HG02798 (cell line): ENCODE data around the gene DBR1.
"Not testable (repeated sequence)": the region's sequence is repeated elsewhere in the genome, so short reads cannot be mapped to it uniquely, and the experiment has no call there.

Experiments used
- ATAC-seq: cut with Tn5 transposase; IDR thresholded peaks from one replicate; pipeline ENCODE4 v1.9.1; 2021; ENCODE audit warnings: mild to moderate bottlenecking; ENCODE audit not compliant: unreplicated experiment, poor library complexity

The DBR1 gene

DNA sequence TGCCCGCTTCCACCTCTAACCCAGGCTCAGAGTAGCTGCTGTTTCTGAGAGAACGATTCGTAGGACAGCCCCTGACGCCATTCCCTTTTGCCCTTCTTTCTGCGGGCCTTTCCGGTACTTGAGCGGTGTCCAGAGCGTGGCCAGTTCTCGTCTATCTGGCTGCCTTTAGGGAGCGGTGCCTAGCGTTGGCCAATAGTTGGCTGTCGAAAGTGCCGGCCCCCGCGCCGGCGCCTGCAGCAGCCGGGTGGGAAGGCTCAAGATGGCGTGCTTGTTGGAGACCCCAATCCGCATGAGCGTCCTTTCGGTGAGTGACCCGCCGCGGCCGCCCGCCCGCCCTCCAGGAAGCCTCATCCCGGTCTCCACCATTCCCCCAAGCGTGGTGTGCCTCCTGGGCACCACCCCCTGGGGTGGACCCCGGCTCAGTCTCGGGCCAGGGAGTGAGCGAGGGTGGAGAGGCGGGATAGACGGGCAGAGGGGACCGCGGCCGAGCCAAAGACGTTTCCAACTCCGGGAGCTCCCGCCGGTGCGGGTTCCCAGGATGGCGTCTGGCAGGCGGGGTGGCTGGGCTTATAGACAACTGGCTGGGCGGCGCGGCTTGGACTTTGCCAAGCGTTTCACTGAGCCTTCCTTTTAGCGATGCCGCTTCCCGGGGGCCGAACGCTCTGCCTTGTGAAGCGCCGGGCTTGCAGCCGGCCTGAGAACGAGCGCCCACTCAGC lies 12.7 kb upstream of the DBR1 start, which contains the start of gene ARMC8:
TSS of gene ARMC8 (plus strand) at position 6 of the 717 bp plus-strand sequence. CDS start at position 260, 254 bp downstream.
- ATAC-seq, result peak; percentile 61

DNA sequence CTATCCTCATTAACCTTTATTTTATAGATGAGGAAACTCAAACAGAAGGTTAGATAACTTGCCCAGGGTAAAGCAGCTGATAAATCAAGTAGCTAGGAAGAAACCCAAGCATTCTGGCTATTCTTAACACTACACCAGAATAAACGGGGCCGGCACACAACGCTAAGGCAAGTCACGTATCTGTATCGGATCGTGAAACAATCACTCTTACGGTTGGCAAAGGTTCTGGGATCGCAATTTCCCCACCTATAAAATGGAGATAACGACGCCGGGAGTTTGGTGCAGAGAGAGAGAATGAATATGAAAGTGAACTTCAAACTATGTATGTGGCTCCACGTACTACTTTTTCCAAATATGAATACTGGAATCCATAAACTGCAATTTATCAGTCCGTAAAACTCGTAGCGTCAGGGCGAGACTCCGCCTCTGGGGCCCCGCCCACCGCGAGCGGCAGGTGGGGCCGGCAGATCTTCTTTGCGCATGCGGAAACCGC lies 12.1 kb upstream of the DBR1 start:
- peak; percentile 92 for ATAC-seq

DNA sequence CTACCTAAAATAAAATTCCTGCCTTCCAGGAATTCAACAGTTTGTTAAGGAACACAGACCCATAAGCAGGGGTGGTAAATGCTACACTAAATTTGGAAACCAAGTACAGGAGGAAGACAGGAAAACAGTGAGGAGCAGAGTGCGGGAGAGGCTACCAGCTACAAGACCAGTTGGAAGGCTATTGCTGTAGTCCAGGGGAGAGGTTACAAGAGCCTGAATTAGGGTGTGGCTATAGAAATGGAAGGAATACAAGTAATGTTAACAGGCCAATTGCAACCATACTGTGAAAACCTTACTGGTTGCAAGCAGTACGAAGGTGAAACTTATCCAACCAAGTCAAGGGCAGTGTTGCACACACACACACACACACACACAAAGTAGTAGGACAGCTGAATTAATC lies 11.5 kb upstream of the DBR1 start:
- no peak for ATAC-seq

DNA sequence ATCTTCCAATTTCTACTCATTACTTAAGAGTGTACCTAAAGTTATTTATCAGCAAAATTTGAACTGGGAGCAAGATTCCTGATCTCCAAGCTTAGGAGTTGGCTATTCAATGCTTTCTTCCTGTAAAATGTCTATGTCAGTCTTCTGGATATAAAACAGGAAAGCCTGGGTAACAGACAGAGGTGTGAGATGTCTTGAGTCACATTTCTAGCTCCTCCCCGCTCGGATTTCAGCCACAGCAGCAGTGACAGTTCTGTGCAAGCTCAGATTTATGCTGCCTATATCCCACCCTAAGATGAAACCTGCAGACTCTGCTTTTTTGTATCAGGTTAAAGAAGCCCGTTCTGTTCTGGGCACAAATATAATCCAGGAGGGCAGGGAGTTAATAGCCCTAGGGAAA lies 10.3 kb upstream of the DBR1 start:
- no peak for ATAC-seq

DNA sequence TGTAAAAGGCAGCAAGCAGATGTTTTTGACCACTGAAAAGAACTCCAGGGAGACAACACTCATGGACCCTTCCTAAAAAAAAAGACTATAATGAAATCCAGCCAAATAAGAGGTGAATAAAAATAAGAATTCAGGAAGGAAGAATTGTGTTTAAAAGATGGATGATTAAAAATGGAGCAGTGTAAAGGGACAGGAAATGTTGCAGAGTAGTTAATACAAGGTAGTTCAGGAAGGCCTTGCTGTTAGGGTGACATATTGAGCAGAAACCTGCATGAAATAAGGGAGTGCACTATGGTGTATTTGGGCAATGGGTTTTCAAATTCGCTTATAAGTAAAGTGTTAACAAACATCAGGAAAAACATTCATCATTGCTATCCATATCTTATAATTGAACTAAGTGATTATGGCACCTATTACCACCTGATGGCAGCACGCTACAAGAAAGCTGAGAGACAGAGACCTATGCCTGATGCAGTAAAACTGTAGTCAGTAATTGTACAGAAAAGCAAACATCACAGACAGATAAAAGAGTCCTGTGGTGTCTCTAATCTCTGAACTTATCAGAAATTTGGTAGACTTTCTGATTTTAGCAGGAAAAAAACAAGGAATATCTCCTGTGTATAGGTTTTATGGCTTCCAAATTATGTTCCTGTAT lies 5.8 kb upstream of the DBR1 start:
- ATAC-seq, result peak; percentile 56

DNA sequence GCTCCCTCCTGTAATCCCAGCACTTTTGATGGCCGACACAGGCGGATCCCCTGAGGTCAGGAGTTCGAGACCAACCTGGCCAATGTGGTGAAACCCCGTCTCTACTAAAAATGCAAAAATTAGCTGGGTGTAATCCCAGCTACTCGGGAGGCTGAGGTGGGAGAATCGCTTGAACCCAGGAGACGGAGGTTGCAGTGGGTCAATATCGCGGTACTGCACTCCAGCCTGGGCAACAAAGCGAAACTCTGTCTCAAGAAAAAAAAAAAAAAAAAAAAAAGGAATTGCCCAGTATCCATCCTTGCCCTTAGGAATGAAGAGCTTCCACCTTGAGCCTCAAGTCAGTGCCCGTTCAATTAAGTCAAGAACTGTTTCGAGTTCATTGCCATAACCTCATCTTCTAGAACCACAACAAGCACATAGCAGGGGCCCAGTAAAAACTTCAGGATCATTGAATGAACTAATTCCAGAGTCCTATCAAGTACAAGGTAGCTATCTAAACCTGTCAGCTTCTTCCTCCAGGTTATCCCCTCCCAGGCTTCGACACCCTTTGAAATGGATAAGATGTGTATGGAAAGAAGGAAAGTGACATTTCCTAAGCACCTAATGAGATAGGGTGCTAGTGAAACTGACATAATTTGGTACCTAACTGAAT lies 826 bp downstream of the DBR1 start:
- ATAC-seq, result no peak

DNA sequence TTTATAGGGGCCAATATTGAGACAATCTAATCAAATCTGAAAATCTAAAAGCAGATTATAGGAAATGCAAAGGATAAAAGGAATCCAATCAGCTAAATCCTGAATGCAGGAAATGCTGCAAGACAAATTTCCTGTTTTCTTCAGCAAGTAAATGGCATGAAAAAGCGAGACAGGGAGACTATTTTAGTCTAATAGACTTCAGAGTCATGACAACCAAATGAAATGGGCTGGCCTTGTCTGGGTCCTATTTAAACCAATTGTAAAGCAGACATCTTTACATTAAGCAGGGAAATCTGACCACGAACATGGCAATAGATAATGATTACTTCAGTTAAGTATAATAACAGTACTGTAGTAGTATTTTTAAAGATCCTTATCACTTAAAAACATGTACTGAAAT lies 2.1 kb downstream of the DBR1 start:
- no peak for ATAC-seq

DNA sequence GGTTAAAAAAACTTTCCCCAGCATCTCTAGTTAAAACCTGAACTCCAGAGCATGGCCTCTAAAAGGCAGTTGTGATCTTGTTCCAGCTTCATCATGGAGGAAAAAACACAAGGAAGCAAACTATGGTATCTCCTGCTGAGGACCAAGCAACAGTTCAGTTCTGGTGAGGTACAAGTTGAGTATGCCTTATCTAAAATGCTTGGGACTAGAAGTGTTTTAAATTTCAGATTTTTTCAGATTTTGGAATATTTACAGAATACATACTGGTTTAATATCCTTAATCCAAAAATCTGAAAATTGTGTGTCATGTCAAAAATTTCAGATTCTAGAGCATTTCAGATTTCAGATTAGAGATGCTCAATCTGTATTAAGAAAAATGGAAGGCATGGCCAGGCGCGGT lies 9.7 kb downstream of the DBR1 start:
- no peak for ATAC-seq

DNA sequence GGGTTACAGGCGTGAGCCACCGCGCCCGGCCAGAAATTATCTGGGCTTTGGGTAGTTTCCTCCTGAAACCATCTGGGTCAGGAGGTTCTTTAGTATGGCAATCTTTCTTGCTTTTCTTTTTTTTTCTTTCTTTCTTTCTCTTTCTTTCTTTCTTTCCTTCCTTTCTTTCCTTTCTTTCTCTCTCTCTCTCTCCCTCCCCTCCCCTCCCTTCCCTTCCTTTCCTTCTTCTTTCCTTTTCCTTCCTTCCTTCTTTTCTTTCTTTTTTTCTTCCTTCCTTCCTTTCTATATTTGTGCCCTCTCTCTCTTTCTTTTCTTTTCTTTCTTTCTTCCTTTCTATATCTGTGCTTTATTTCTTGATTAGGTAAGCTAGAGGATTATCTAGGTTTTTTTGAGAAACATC lies 17.0 kb downstream of the DBR1 start:
- no peak for ATAC-seq

DNA sequence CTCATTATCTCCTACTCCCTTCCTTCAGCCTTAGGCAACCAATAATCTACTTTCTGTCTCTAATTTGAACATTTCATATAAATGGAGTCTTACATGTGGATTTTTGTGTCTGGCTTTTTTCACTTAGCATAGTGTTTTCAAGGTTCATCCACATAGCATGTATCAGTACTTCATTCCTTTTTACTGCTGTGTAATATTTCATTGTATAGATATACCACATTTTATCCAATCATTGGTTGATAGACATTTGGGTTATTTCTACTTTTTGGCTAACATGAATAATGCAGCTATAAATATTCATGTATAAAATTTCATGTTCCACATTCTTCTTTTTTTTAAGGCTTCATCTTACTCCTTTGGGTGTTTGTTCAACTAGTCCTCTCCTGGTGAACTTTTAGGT lies 20.2 kb downstream of the DBR1 start:
- no peak for ATAC-seq

DNA sequence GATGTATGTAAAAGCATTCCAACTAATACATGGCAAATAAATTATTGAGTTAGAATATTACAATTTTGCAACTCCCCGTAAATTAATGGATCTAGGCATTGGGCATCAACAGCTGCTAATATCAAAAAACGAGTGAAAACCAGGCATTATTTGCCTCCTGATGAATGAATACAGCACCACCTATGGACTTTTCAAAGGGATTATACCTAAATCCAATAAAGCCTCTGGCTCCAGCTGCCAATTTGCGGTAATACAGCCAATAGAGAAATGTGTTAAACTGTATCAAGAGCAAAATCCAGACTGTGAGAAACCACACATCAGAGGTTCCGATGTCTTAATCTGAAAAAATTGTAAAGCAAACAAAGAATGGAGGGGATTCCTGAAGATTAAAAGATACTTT lies 26.2 kb downstream of the DBR1 start:
- ATAC-seq, result no peak

DNA sequence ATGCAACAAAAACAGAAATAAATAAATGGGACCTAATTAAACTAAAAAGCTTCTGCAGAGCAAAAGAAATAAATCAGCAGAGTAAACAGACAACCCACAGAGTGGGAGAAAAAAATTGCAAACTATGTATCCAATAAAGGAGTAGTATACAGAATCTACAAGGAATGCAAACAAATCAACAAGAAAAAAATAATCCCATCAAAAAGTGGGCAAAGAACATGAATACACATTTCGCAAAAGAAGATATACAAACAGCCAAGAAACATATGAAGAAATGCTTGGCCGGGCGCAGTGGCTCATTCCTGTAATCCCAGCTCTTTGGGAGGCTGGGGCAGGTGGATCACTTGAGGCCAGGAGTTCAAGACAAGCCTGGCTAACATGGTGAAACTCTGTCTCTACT lies 32.5 kb downstream of the DBR1 start:
- ATAC-seq, result not testable (repeated sequence)

DNA sequence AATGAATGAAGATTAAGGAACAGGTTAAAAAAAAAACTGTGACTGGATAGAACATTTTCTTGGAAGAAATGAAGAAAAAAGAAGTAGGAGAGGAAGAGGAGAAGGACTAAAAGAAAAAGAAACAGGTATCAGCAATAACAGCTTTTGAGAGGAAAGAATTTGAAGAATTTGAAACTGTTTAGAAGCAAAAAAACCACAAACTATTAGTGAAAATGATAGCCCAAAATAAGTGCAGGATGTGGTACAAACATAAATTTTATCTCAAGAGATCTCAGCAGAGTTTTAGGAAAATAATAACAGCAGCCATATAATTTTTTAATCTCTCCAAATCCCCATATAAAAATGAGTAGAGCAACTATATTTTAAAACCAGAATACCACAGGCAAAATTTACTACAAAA lies 33.8 kb downstream of the DBR1 start:
- no peak for ATAC-seq

DNA sequence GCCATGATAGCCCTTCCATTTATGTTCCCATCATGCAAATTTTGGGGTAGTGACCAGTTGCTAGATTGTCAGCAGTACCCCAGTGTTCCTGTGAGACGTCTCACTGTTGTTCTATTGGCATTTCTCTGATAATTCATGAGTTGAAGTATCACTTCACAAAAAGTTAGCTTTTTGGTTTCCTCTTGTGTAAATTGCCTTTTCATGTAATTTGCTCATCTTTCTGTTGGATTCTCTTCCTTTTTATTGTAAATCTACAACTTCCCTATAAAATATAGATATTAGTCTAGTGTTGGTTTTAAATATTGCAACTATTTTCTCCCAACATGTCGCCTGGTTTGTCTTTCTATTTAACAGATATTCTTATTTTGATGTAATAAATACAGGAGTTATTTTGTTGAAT lies 35.0 kb downstream of the DBR1 start:
- no peak for ATAC-seq

DNA sequence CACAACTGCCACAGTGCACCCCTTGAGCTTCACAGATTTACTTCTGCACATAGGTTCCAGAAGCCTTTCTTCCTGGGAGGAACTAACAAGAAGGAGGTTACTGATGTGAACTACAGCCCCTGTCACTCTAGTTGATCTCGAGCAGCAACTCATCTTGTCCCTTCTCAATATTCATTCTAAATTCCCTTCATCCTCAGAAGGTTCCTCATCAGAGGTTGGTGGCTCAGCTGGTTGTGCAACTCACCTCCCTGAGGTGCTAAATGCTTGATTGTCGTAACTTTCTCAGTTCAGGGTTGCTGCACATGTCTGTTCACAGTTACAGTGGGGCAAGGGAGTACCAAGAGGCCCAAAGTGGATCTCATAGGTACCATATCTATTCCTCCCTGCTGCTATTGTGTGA lies 36.9 kb downstream of the DBR1 start:
- no peak for ATAC-seq

DNA sequence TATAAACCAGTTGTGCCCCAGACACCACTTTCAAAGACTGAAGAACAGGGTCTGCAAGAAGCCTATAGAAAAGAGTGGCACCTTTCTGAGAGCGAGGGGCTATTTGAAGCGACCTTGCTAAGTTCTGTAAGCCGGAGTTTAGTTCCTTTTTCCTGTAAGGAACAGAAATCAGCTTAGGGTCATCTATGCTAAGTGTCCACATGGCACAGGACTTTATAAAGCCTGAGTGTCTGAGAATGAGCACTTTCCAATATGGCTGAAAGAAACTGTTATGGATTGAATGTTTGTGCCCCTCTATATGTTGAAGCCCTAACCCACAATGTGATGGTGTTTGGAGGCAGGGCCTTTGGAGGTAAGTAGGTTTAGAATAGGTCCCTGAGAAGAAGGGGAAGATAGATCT lies 38.5 kb downstream of the DBR1 start:
- no peak for ATAC-seq

DNA sequence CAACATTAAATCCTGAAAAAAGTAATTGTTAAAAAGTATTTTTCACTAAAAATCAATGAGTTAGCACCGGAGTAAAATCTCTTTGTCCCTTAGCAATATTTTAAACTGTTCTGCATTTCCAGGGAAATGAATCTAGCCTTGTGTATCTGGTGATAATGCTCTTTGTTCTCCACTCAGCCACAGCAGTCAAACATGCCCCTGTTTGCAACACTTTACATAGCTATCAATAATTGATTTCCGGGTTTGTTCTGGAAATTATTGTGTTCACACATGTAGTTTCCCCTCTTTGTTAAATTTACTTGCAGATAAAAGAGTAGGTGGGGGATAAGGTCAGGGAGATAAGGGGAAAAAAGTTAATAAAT lies 38.9 kb downstream of the DBR1 start:
- no peak for ATAC-seq

DNA sequence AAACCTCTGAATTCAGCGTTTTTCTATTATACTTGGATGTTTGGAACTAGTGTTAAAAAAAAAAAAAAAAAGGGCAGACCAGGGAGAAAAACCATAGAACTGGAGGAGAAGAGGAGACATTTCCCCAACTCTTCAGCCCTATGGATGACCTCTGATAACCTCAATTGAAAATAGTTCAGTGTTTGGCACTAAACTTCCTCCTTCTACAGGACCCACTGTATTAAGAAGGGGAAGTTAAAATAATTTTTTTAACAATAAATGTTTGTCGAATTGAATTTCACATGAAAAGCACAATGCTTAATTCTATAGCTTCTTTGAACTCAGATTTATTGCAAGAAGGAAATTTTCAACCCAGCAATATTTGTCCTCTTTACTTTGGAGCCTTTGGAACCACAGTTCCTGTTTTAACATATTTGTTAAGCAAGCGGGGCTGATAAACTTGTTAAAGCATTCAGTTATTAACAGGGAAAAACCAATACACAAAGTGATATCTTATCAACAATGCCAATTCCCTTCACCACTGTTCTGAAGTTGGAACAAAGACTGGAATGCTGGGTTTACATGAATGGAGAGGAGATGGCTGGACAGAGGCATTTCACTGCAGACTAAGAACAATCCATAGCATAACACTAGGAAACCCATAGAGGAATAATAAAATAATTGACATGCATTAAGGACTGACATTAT lies 39.4 kb downstream of the DBR1 start:
- ATAC-seq, result no peak

DNA sequence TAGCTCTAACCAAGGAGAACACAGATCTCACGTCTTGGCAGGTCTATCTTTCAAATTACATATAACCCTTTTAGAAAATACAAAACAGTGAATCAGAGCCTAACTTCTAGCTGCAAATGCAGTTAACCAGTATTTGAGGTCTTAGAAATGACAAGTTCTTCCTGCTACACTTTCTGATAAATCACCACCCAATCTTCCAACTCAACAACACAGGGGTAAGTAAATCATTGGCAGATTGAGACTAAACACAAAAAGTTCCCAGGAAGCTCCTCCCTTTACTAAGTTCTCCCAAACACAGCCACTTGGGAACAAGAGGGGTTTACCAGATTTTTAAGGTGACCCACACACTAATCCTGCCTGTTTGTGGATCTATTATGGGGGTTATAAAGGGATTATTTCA lies 42.5 kb downstream of the DBR1 start, which contains the start of gene A4GNT:
TSS of gene A4GNT (minus strand) at position 152 of the 400 bp plus-strand sequence. CDS start 1,134 bp downstream, outside the sequence.
- ATAC-seq, result no peak

DNA sequence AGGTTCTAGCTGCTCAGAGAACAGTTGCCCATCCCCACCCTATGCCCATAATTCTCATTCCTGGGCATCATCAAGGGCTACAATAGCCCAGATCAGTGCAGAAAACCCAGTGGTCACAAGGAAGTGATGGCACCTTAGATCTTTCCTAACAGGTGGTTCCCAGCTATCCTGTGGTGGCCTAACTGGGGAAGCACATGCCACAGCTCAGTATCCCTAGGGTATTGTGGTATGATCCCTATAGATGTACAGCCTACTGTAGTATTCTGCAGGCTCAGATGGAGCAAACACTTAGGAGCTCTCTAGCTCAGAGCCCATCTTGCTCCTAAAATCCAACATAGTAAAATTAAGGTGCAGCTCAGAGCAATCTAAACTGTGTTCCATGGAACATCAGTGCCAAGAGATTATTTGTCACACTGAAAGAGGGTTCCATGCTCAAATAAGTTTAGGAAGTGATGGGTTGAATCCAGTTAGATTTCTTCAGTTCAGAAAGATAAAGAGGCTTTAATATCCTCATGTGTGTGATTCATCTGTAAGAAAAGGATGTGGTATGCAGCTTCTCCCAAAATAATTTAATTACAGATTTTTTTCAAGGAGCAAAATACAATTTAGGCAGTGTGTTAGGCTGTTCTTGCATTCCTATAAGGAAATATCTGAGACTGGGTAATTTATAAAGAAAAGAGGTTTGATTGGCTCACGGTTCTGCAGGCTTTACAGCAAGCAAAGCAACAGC lies 46.9 kb downstream of the DBR1 start:
- ATAC-seq, result no peak
